ENCODE results near the gene GPR35. TPM values are rescaled to one million over a fixed set of nuclear protein-coding genes. Genes with fewer than 3 reads are reported as not detected.

Gene GPR35
- total RNA-seq, 4 donors from 2014 or later = 0.72 to 1.8 (median 0.87) TPM

GRCh38 chr2:240662681-240663080 is 37.4 kb downstream of the GPR35 start:
- no peak for TF ChIP-seq POLR2A (IDR thresholded peaks at IDR 0.05)
- TF ChIP-seq CTCF (IDR thresholded peaks at IDR 0.05 in 4 of 5, conservative IDR thresholded peaks at IDR 0.05 in 1 of 5) = no peak
- Histone ChIP-seq H3K27me3 (peaks cover 0 to 22% (median 3%) of the 10 kb centered on the region in 3 donors), H3K27ac (no peak overlapping the region), H3K4me3 (no peak overlapping the region), H3K4me1 (no peaks in the 10 kb centered on the region), H3K36me3 (no peaks in the 10 kb centered on the region), H3K9me3 (peaks cover 0 to 5% (median 0%) of the 10 kb centered on the region in 3 donors)
- in situ Hi-C loops (cut with MboI; ENCODE audit: low sequenced_read_pairs in 4 of 4) (no loop called here), intact Hi-C loops (cut with DNase I; ENCODE audit: low total_unique reads) (no loop called here)
- ATAC-seq (no peak), DNase-seq (no peak)

GRCh38 chr2:240663546-240664190 is 38.4 kb downstream of the GPR35 start:
- ATAC-seq = no peak
- Histone ChIP-seq H3K27ac (no peak overlapping the region), H3K27me3 (peaks cover 0 to 22% (median 3%) of the 10 kb centered on the region in 3 donors), H3K4me3 (no peak overlapping the region), H3K36me3 (no peaks in the 10 kb centered on the region), H3K9me3 (peaks cover 0 to 5% (median 0%) of the 10 kb centered on the region in 3 donors), H3K4me1 (no peaks in the 10 kb centered on the region)
- intact Hi-C loops (cut with DNase I; ENCODE audit: low total_unique reads) = no loop called here
- no peak for DNase-seq
- TF ChIP-seq POLR2A (IDR thresholded peaks at IDR 0.05) (no peak), CTCF (IDR thresholded peaks at IDR 0.05 in 4 of 5, conservative IDR thresholded peaks at IDR 0.05 in 1 of 5) (no peak)
- in situ Hi-C loops (cut with MboI; ENCODE audit: low sequenced_read_pairs in 4 of 4) = no loop called here

GRCh38 chr2:240664622-240665021 is 39.3 kb downstream of the GPR35 start:
- Histone ChIP-seq H3K36me3 (no peaks in the 10 kb centered on the region), H3K9me3 (peaks cover 0 to 5% (median 0%) of the 10 kb centered on the region in 3 donors), H3K27me3 (peaks cover 0 to 22% (median 3%) of the 10 kb centered on the region in 3 donors), H3K4me3 (no peak overlapping the region), H3K27ac (no peak overlapping the region), H3K4me1 (no peaks in the 10 kb centered on the region)
- TF ChIP-seq POLR2A (IDR thresholded peaks at IDR 0.05) (no peak), CTCF (IDR thresholded peaks at IDR 0.05 in 4 of 5, conservative IDR thresholded peaks at IDR 0.05 in 1 of 5) (no peak)
- in situ Hi-C loops (cut with MboI; ENCODE audit: low sequenced_read_pairs in 4 of 4) (no loop called here), intact Hi-C loops (cut with DNase I; ENCODE audit: low total_unique reads) (no loop called here)
- ATAC-seq = no peak
- DNase-seq = no peak

GRCh38 chr2:240670402-240670801 is 45.1 kb downstream of the GPR35 start:
- H3K4me3 ChIP-seq = no peak overlapping the region
- H3K9me3 ChIP-seq = no peaks in the 10 kb centered on the region
- no peak for ATAC-seq
- no peaks in the 10 kb centered on the region for H3K36me3 ChIP-seq
- no peak for TF ChIP-seq POLR2A (IDR thresholded peaks at IDR 0.05)
- no peak for TF ChIP-seq CTCF (IDR thresholded peaks at IDR 0.05 in 4 of 5, conservative IDR thresholded peaks at IDR 0.05 in 1 of 5)
- H3K4me1 ChIP-seq = peaks cover 0 to 5% of the 10 kb centered on the region in 2 donors
- H3K27me3 ChIP-seq = peaks cover 0 to 3% (median 0%) of the 10 kb centered on the region in 3 donors
- in situ Hi-C loops (cut with MboI; ENCODE audit: low sequenced_read_pairs in 4 of 4) (no loop called here), intact Hi-C loops (cut with DNase I; ENCODE audit: low total_unique reads) (no loop called here)
- no peak overlapping the region for H3K27ac ChIP-seq
- no peak for DNase-seq

- ATAC-seq = no peak
- TF ChIP-seq POLR2A (IDR thresholded peaks at IDR 0.05) (no peak), CTCF (IDR thresholded peaks at IDR 0.05 in 4 of 5, conservative IDR thresholded peaks at IDR 0.05 in 1 of 5) (no peak)
- Histone ChIP-seq H3K36me3 (no peaks in the 10 kb centered on the region), H3K27me3 (no peaks in the 10 kb centered on the region), H3K9me3 (no peaks in the 10 kb centered on the region), H3K27ac (no peak overlapping the region), H3K4me1 (peaks cover 0 to 5% of the 10 kb centered on the region in 2 donors), H3K4me3 (no peak overlapping the region)
- intact Hi-C loops (cut with DNase I; ENCODE audit: low total_unique reads) (no loop called here), in situ Hi-C loops (cut with MboI; ENCODE audit: low sequenced_read_pairs in 4 of 4) (no loop called here)
- DNase-seq = no peak
Observed at GRCh38 chr2:240670950-240671349, 45.7 kb downstream of the GPR35 start.

Measured in gastrocnemius medialis (tissue), 4 donors.